H9 (cell line): ENCODE results near the gene PRR3. TPM values are rescaled to one million over a fixed set of nuclear protein-coding genes. Genes with fewer than 3 reads are reported as not detected.

Source experiments
- DNase-seq: peaks from one replicate; pipeline ENCODE4 v3.0.0-alpha.2; 2017
- H2AFZ ChIP-seq: one replicate; pipeline ENCODE4 v1.6.1; 2013; ENCODE audit warnings: mild to moderate bottlenecking, low read length, control low read depth, moderate library complexity
- H2AK5ac ChIP-seq: 2 replicates; pipeline ENCODE4 v1.6.1; 2013; ENCODE audit warnings: low read length, control low read depth, mixed read lengths; ENCODE audit not compliant: insufficient read length
- H2BK120ac ChIP-seq: one replicate; pipeline ENCODE4 v1.6.1; 2013; ENCODE audit warnings: low read depth, mild to moderate bottlenecking, low read length, control low read depth, inconsistent platforms; ENCODE audit not compliant: poor library complexity, severe bottlenecking
- H2BK12ac ChIP-seq: 2 replicates; pipeline ENCODE4 v1.6.1; 2013; ENCODE audit warnings: low read length, control low read depth, mixed read lengths, low read depth; ENCODE audit not compliant: insufficient read length
- H2BK15ac ChIP-seq: 2 replicates; pipeline ENCODE4 v1.6.1; 2013; ENCODE audit warnings: low read depth, low read length, control low read depth
- H2BK20ac ChIP-seq: one replicate; pipeline ENCODE4 v1.6.1; 2013; ENCODE audit warnings: low read depth, mild to moderate bottlenecking, low read length, control low read depth, inconsistent platforms; ENCODE audit not compliant: poor library complexity, severe bottlenecking
- H2BK5ac ChIP-seq: 2 replicates; pipeline ENCODE4 v1.6.1; 2013; ENCODE audit warnings: low read length, control low read depth, mixed read lengths; ENCODE audit not compliant: insufficient read length
- H3K14ac ChIP-seq: 2 replicates; pipeline ENCODE4 v1.6.1; 2013; ENCODE audit warnings: low read length, control low read depth; ENCODE audit not compliant: insufficient read depth
- H3K18ac ChIP-seq: 2 replicates; pipeline ENCODE4 v1.6.1; 2013; ENCODE audit warnings: low read depth, mild to moderate bottlenecking, mixed read lengths, low read length, control low read depth; ENCODE audit not compliant: insufficient read length
- H3K23ac ChIP-seq: 2 replicates; pipeline ENCODE4 v1.6.1; 2013; ENCODE audit warnings: low read length, control low read depth, mixed read lengths, low read depth; ENCODE audit not compliant: insufficient read length
- H3K23me2 ChIP-seq: 2 replicates; pipeline ENCODE4 v1.6.1; 2013; ENCODE audit warnings: low read depth, mild to moderate bottlenecking, mixed read lengths, low read length, control low read depth; ENCODE audit not compliant: insufficient read length, poor library complexity, severe bottlenecking
- H3K27ac ChIP-seq: 2 replicates; pipeline ENCODE4 v1.5.1; 2013; ENCODE audit warnings: low read length, control low read depth, mixed read lengths, low read depth; ENCODE audit not compliant: insufficient read length
- H3K27me3 ChIP-seq: 2 replicates; pipeline ENCODE4 v1.6.1; 2013; ENCODE audit warnings: low read length, control low read depth, inconsistent platforms; ENCODE audit not compliant: insufficient read depth
- H3K4ac ChIP-seq: 2 replicates; pipeline ENCODE4 v1.6.1; 2013; ENCODE audit warnings: low read depth, mild to moderate bottlenecking, control low read depth, inconsistent platforms, low read length, moderate library complexity
- H3K4me1 ChIP-seq: 2 replicates; pipeline ENCODE4 v1.6.1; 2013; ENCODE audit warnings: low read length, control low read depth, inconsistent platforms; ENCODE audit not compliant: insufficient read depth
- H3K4me2 ChIP-seq: 2 replicates; pipeline ENCODE4 v1.6.1; 2013; ENCODE audit warnings: low read length, control low read depth, mixed read lengths; ENCODE audit not compliant: insufficient read length, insufficient read depth
- H3K56ac ChIP-seq: 2 replicates; pipeline ENCODE4 v1.6.1; 2013; ENCODE audit warnings: low read depth, mild to moderate bottlenecking, mixed read lengths, low read length, control low read depth; ENCODE audit not compliant: insufficient read length
- H3K79me1 ChIP-seq: 2 replicates; pipeline ENCODE4 v1.6.1; 2013; ENCODE audit warnings: low read depth, mild to moderate bottlenecking, moderate library complexity, low read length, control low read depth, inconsistent platforms; ENCODE audit not compliant: insufficient read depth, poor library complexity, severe bottlenecking
- H3K79me2 ChIP-seq: 2 replicates; pipeline ENCODE4 v1.6.1; 2013; ENCODE audit warnings: low read length, control low read depth, inconsistent platforms; ENCODE audit not compliant: insufficient read depth
- H3K9ac ChIP-seq: 2 replicates; pipeline ENCODE4 v1.6.1; 2013; ENCODE audit warnings: low read length, control low read depth, mixed read lengths; ENCODE audit not compliant: insufficient read length; ENCODE audit errors: extremely low read depth
- H3K9me3 ChIP-seq: one replicate; pipeline ENCODE4 v1.6.1; 2013; ENCODE audit warnings: low read depth, low read length, inconsistent platforms; ENCODE audit not compliant: control insufficient read depth
- H3T11ph ChIP-seq: one replicate; pipeline ENCODE4 v1.6.1; 2013; ENCODE audit warnings: mild to moderate bottlenecking, low read length, control low read depth, inconsistent platforms
- H4K20me1 ChIP-seq: one replicate; pipeline ENCODE4 v1.6.1; 2013; ENCODE audit not compliant: control insufficient read depth, insufficient read length, insufficient read depth
- H4K5ac ChIP-seq: 2 replicates; pipeline ENCODE4 v1.6.1; 2013; ENCODE audit warnings: low read depth, mild to moderate bottlenecking, mixed read lengths, low read length, control low read depth; ENCODE audit not compliant: insufficient read length
- H4K8ac ChIP-seq: replicated peaks from 2 replicates; pipeline ENCODE4 v1.6.1; 2013; ENCODE audit warnings: low read length, control low read depth, mixed read lengths, low read depth; ENCODE audit not compliant: insufficient read length
- H4K91ac ChIP-seq: 2 replicates; pipeline ENCODE4 v1.6.1; 2013; ENCODE audit warnings: low read depth, mild to moderate bottlenecking, moderate library complexity, mixed read lengths, low read length, control low read depth; ENCODE audit not compliant: insufficient read length
- H3K27ac Mint-ChIP-seq, 3 experiments: 2 replicates in 2 of 3; 3 replicates in 1 of 3; pipeline ENCODE4 v1.8.0; 2020 to 2021; ENCODE audit warnings: mixed read lengths in 3 of 3, mild to moderate bottlenecking in 1 of 3, moderate library complexity in 1 of 3
- H3K27me3 Mint-ChIP-seq: 2 replicates; pipeline ENCODE4 v1.8.0; 2021; ENCODE audit warnings: low read depth, mild to moderate bottlenecking, moderate library complexity, mixed read lengths
- H3K36me3 Mint-ChIP-seq, 3 experiments: 2 replicates in 2 of 3; 3 replicates in 1 of 3; pipeline ENCODE4 v1.8.0; 2020 to 2021; ENCODE audit warnings: low read depth in 3 of 3, mixed read lengths in 3 of 3; ENCODE audit not compliant: insufficient read depth in 1 of 3
- H3K4me1 Mint-ChIP-seq, 2 experiments: 2 replicates each; pipeline ENCODE4 v1.8.0; 2020; ENCODE audit warnings: mixed read lengths in 2 of 2
- H3K4me3 Mint-ChIP-seq, 2 experiments: 2 replicates in 1 of 2; 3 replicates in 1 of 2; pipeline ENCODE4 v1.8.0; 2020 to 2021; ENCODE audit warnings: mild to moderate bottlenecking in 2 of 2, mixed read lengths in 2 of 2, moderate library complexity in 1 of 2
- H3K9me3 Mint-ChIP-seq, 2 experiments: 2 replicates in 1 of 2; 3 replicates in 1 of 2; pipeline ENCODE4 v1.8.0; 2020; ENCODE audit warnings: mild to moderate bottlenecking in 2 of 2, mixed read lengths in 2 of 2, moderate library complexity in 1 of 2
- WGBS: extraction: QIAGEN DNeasy Blood & Tissue Kit; methylation state at CpG from one replicate; pipeline ENCODE4 v1.1.7; 2013; ENCODE audit warnings: missing lambda C conversion rate, low lambda C conversion rate, mixed read lengths; ENCODE audit not compliant: insufficient read length; ENCODE audit errors: extremely low coverage; 5-methylcytosine and 5-hydroxymethylcytosine counted together
- total RNA-seq: library from RNA; stranded (reverse); gene quantifications from 2 replicates; pipeline ENCODE4 v1.2.1, GENCODE V29; 2021
- TF ChIP-seq, protein P1 (sequence below): fragments of 200-600 bp; sonication (generic); conservative IDR thresholded peaks from 3 replicates; pipeline ENCODE4 v1.8.0; 2021; ENCODE audit warnings: antibody characterized with exemption, mild to moderate bottlenecking

Gene PRR3
- total RNA-seq, 1 experiment from 2014 or later = 17.0 TPM

GRCh38 chr6:30548375-30548774, 8.7 kb upstream of the PRR3 start:
- Histone ChIP-seq H3K4me2 (no peak overlapping the region), H2BK20ac (no peak overlapping the region), H2BK15ac (no peak overlapping the region), H3K23me2 (no peaks in the 10 kb centered on the region), H3K56ac (no peak overlapping the region), H3K23ac (no peak overlapping the region), H4K91ac (no peak overlapping the region), H3K4ac (no peak overlapping the region), H3K9me3 (no peaks in the 10 kb centered on the region), H3K79me1 (no peaks in the 10 kb centered on the region), H4K20me1 (no peaks in the 10 kb centered on the region), H4K5ac (no peak overlapping the region), H3K4me1 (no peaks in the 10 kb centered on the region), H3K79me2 (no peaks in the 10 kb centered on the region), H3K14ac (no peak overlapping the region), H2AK5ac (no peak overlapping the region), H3K18ac (no peak overlapping the region), H3K9ac (no peak overlapping the region), H4K8ac (no peak overlapping the region), H2BK12ac (no peak overlapping the region), H2BK5ac (no peak overlapping the region), H3T11ph (no peak overlapping the region), H2BK120ac (no peak overlapping the region), H3K27me3 (no peaks in the 10 kb centered on the region), H2AFZ (no peak overlapping the region), H3K27ac (no peak overlapping the region)
- TF ChIP-seq, protein P1, sequence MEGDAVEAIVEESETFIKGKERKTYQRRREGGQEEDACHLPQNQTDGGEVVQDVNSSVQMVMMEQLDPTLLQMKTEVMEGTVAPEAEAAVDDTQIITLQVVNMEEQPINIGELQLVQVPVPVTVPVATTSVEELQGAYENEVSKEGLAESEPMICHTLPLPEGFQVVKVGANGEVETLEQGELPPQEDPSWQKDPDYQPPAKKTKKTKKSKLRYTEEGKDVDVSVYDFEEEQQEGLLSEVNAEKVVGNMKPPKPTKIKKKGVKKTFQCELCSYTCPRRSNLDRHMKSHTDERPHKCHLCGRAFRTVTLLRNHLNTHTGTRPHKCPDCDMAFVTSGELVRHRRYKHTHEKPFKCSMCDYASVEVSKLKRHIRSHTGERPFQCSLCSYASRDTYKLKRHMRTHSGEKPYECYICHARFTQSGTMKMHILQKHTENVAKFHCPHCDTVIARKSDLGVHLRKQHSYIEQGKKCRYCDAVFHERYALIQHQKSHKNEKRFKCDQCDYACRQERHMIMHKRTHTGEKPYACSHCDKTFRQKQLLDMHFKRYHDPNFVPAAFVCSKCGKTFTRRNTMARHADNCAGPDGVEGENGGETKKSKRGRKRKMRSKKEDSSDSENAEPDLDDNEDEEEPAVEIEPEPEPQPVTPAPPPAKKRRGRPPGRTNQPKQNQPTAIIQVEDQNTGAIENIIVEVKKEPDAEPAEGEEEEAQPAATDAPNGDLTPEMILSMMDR = no peak
- peaks cover 19 to 73% (median 58%) of the 10 kb centered on the region in 3 experiments; a peak in 6 of 7 replicates for H3K36me3 Mint-ChIP-seq
- H3K27ac Mint-ChIP-seq = no peak overlapping the region
- H3K4me1 Mint-ChIP-seq = no peaks in the 10 kb centered on the region
- H3K4me3 Mint-ChIP-seq = peak overlapping the region in 1 of 2 experiments; percentile 3; a peak in 1 of 5 replicates
- no CpG with 5 or more reads among the region's 2 CpGs for WGBS
- DNase-seq = no peak
- H3K9me3 Mint-ChIP-seq = no peaks in the 10 kb centered on the region
- no peaks in the 10 kb centered on the region for H3K27me3 Mint-ChIP-seq
